RWPE1 (cell line): ENCODE data around the gene LYPD6.

Experiments
- CTCF ChIA-PET: fragments of 350-600 bp; sonication (Branson Sonifier 250); formaldehyde crosslinking; extraction: SDS; loops from one replicate; lab custom pipeline; 2021; lab: Yijun Ruan, JAX
- POLR2A ChIA-PET: fragments of 400-600 bp; formaldehyde crosslinking; extraction: SDS; loops from one replicate; lab custom pipeline; 2020; ENCODE audit warnings: antibody characterized with exemption; ENCODE audit not compliant: low non-redundant PET; lab: Yijun Ruan, JAX
- DNase-seq: peaks from one replicate; pipeline ENCODE4 v3.0.0; 2012; ENCODE audit warnings: low spot score
- H3K27ac ChIP-seq: fragments of 450-650 bp; 2 replicates; pipeline ENCODE4 v1.5.1; 2017
- TF ChIP-seq, protein P1 (sequence below): fragments of 450-650 bp; conservative IDR thresholded peaks from 2 replicates; pipeline ENCODE4 v1.5.1; 2017; ENCODE audit warnings: low read depth, mild to moderate bottlenecking

LYPD6 gene

DNA sequence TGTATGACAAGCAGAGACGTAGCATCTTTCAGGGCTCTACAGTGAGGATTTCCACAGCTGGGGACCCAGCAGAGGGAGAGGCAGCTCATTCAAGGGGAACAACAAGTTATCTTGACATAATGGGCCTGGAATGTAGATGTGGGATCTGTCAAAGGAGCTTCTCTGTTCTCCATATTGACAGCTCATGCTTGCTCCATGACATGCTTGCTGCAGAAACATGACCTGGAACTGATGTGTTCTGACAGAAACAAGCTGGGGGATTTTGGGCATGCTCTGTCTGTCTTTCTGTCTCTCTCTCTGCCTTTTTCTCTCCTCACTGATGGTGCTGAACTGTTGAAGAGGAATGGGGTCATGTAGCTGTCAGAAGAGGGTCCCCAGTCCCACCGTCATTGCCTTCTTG, 177.6 kb downstream of the LYPD6 start:
- CTCF ChIA-PET, result interaction anchor here (0.6 kb wide), 1 partner anchor 488 kb away, joined by 3 read pairs; no protein-coding TSS in a partner anchor
- TF ChIP-seq, protein P1, sequence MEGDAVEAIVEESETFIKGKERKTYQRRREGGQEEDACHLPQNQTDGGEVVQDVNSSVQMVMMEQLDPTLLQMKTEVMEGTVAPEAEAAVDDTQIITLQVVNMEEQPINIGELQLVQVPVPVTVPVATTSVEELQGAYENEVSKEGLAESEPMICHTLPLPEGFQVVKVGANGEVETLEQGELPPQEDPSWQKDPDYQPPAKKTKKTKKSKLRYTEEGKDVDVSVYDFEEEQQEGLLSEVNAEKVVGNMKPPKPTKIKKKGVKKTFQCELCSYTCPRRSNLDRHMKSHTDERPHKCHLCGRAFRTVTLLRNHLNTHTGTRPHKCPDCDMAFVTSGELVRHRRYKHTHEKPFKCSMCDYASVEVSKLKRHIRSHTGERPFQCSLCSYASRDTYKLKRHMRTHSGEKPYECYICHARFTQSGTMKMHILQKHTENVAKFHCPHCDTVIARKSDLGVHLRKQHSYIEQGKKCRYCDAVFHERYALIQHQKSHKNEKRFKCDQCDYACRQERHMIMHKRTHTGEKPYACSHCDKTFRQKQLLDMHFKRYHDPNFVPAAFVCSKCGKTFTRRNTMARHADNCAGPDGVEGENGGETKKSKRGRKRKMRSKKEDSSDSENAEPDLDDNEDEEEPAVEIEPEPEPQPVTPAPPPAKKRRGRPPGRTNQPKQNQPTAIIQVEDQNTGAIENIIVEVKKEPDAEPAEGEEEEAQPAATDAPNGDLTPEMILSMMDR, result no peak
- no peak overlapping the region for H3K27ac ChIP-seq
- POLR2A ChIA-PET, result no interaction called here
- no peak for DNase-seq

DNA sequence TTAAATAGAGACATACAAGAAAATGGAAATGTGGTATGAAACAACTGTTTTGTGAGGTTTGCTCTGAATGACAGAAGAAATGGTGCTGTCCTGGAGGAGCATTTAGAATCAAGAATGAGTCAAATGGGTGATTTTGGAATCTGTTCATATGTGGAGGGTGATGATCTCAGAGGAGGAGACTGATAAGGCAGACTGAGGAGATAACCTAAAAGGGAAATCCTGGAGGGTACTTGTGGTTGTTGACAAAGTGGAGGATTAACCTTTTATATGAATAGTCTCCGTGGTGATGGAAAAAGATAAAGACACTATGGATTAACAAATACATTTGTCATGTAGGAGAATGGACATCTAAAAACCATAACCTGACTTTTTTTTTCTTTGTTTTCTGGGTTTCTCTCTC, 183.1 kb downstream of the LYPD6 start:
- ChIA-PET POLR2A (no interaction called here), CTCF (no interaction called here)
- no peak overlapping the region for H3K27ac ChIP-seq
- TF ChIP-seq, protein P1, result no peak
- no peak for DNase-seq
